ENCODE measurements around the gene AQR.
A peak's percentile ranks its signal among the peaks of the same experiment; 100 is the strongest.
"Not testable (repeated sequence)": the region's sequence is repeated elsewhere in the genome, so short reads cannot be mapped to it uniquely, and the experiment has no call there.

AQR gene

GRCh38 chr15:34820110-34820509, 149.4 kb downstream of the AQR start:
- in situ Hi-C loops (cut with HindIII; ENCODE audit: low sequenced_read_pairs): no loop called here
- TF ChIP-seq CTCF (IDR thresholded peaks at IDR 0.05; ENCODE audit: low read depth, low read length): no peak
- DNase-seq (ENCODE audit: low read depth, low spot score): no peak
- H3K4me3 ChIP-seq (ENCODE audit: low read depth, low read length): no peak overlapping the region

GRCh38 chr15:34818526-34818925, 151.0 kb downstream of the AQR start:
- no peak for TF ChIP-seq CTCF (IDR thresholded peaks at IDR 0.05; ENCODE audit: low read depth, low read length)
- DNase-seq (ENCODE audit: low read depth, low spot score): no peak
- H3K4me3 ChIP-seq (ENCODE audit: low read depth, low read length): no peak overlapping the region
- in situ Hi-C loops (cut with HindIII; ENCODE audit: low sequenced_read_pairs): no loop called here

GRCh38 chr15:34815836-34816235, 153.7 kb downstream of the AQR start:
- in situ Hi-C loops (cut with HindIII; ENCODE audit: low sequenced_read_pairs): no loop called here
- DNase-seq (ENCODE audit: low read depth, low spot score): no peak
- TF ChIP-seq CTCF (IDR thresholded peaks at IDR 0.05; ENCODE audit: low read depth, low read length): no peak
- H3K4me3 ChIP-seq (ENCODE audit: low read depth, low read length): no peak overlapping the region

GRCh38 chr15:34813446-34814190, 155.9 kb downstream of the AQR start:
- TF ChIP-seq CTCF (IDR thresholded peaks at IDR 0.05; ENCODE audit: low read depth, low read length): no peak
- H3K4me3 ChIP-seq (ENCODE audit: low read depth, low read length): no peak overlapping the region
- DNase-seq (ENCODE audit: low read depth, low spot score): no peak
- in situ Hi-C loops (cut with HindIII; ENCODE audit: low sequenced_read_pairs): no loop called here

- H3K4me3 ChIP-seq (ENCODE audit: low read depth, low read length); DNase-seq (ENCODE audit: low read depth, low spot score); in situ Hi-C loops (cut with HindIII; ENCODE audit: low sequenced_read_pairs): not testable (repeated sequence)
Measured at GRCh38 chr15:34812868-34813365, 156.6 kb downstream of the AQR start.

- no peak for TF ChIP-seq CTCF (IDR thresholded peaks at IDR 0.05; ENCODE audit: low read depth, low read length)
- in situ Hi-C loops (cut with HindIII; ENCODE audit: low sequenced_read_pairs): no loop called here
- peak; percentile 49 for DNase-seq (ENCODE audit: low read depth, low spot score)
- no peak overlapping the region for H3K4me3 ChIP-seq (ENCODE audit: low read depth, low read length)
Measured at GRCh38 chr15:34812369-34812768, 157.2 kb downstream of the AQR start.

GRCh38 chr15:34810443-34811129, 159.0 kb downstream of the AQR start:
- in situ Hi-C loops (cut with HindIII; ENCODE audit: low sequenced_read_pairs): no loop called here
- no peak overlapping the region for H3K4me3 ChIP-seq (ENCODE audit: low read depth, low read length)
- no peak for TF ChIP-seq CTCF (IDR thresholded peaks at IDR 0.05; ENCODE audit: low read depth, low read length)
- DNase-seq (ENCODE audit: low read depth, low spot score): peak; percentile 93

All from astrocyte of the spinal cord (primary cell).